K562 (cell line): ENCODE measurements around the gene ABCA7. TPM values are rescaled to one million over a fixed set of nuclear protein-coding genes. Genes with fewer than 3 reads are reported as not detected.

ENCODE experiments used
- ADNP ChIP-seq: fragments of 200-800 bp; sonication (Bioruptor generic); IDR thresholded peaks from 2 replicates; pipeline ENCODE4 v1.6.1; 2016; ENCODE audit warnings: missing genetic modification characterization, missing compliant biosample characterization
- CBX3 ChIP-seq, 2 experiments: IDR thresholded peaks; 1 replicate in 1 of 2; 2 replicates in 1 of 2; pipeline ENCODE4 v1.6.1; 2012; ENCODE audit warnings: inconsistent platforms in 2 of 2, low read length in 2 of 2, borderline replicate concordance in 1 of 2, control low read depth in 1 of 2
- GTF2E2 ChIP-seq: fragments of 200-800 bp; sonication (Bioruptor generic); IDR thresholded peaks from 2 replicates; pipeline ENCODE4 v1.6.1; 2016; ENCODE audit warnings: missing genetic modification characterization, missing compliant biosample characterization
- JUND ChIP-seq, 2 experiments: IDR thresholded peaks; 2 replicates in 1 of 2; 3 replicates in 1 of 2; pipeline ENCODE4 v1.6.1; 2011; ENCODE audit warnings: borderline replicate concordance in 2 of 2, low read depth in 2 of 2, low read length in 2 of 2, improper control_type of control experiment in 1 of 2, missing biosample characterization in 1 of 2, missing genetic modification characterization in 1 of 2, missing genetic modification reagents in 1 of 2
- NR1H2 ChIP-seq: sonication (generic); formaldehyde crosslinking; IDR thresholded peaks from 2 replicates; pipeline ENCODE4 v1.4.0; 2020; ENCODE audit warnings: mild to moderate bottlenecking, missing genetic modification reagents
- NRF1 ChIP-seq, 2 experiments: fragments of 450-650 bp; IDR thresholded peaks in 1 of 2; conservative IDR thresholded peaks in 1 of 2; 2 replicates each; pipeline ENCODE4 v1.6.1; 2014; ENCODE audit warnings: mild to moderate bottlenecking in 2 of 2
- PURB ChIP-seq: sonication (generic); formaldehyde crosslinking; IDR thresholded peaks from 2 replicates; pipeline ENCODE4 v1.9.0; 2021; ENCODE audit warnings: low read depth, mild to moderate bottlenecking, missing genetic modification reagents
- WHSC1 ChIP-seq: IDR thresholded peaks from one replicate; pipeline ENCODE4 v1.6.1; 2012; ENCODE audit warnings: low read length, control low read depth, inconsistent platforms
- ZBTB26 ChIP-seq: fragments of 450-650 bp; formaldehyde crosslinking; IDR thresholded peaks from 2 replicates; pipeline ENCODE4 v1.4.0; 2022; ENCODE audit warnings: missing genetic modification characterization
- ZBTB40 ChIP-seq, 2 experiments: fragments of 450-650 bp in 1 of 2; sonication (generic) in 1 of 2; formaldehyde crosslinking in 1 of 2; IDR thresholded peaks; 2 replicates each; pipeline versions ENCODE4 v1.7.1 to v1.9.0; 2016 to 2022; ENCODE audit warnings: inconsistent platforms in 1 of 2, mild to moderate bottlenecking in 1 of 2, missing genetic modification reagents in 1 of 2
- ZBTB49 ChIP-seq: sonication (generic); formaldehyde crosslinking; IDR thresholded peaks from 2 replicates; pipeline ENCODE4 v1.8.0; 2022; ENCODE audit warnings: missing genetic modification reagents, mild to moderate bottlenecking, borderline replicate concordance
- ZNF696 ChIP-seq: fragments of 250-450 bp; sonication (Bioruptor Pico); conservative IDR thresholded peaks from 2 replicates; pipeline ENCODE4 v1.4.0; 2020; ENCODE audit warnings: mild to moderate bottlenecking, moderate library complexity
- ZNF699 ChIP-seq: fragments of 250-450 bp; sonication (Bioruptor Pico); IDR thresholded peaks from 2 replicates; pipeline ENCODE4 v1.8.0; 2021; ENCODE audit warnings: mild to moderate bottlenecking, moderate library complexity; ENCODE audit not compliant: insufficient replicate concordance
- polyA plus RNA-seq, 8 experiments: library from polyadenylated mRNA; depleted of rRNA in 4 of 8; stranded (reverse) in 5 of 8; unstranded in 3 of 8; fragments of >200 nt; fragmentation: Nextera tagmentation in 2 of 8; fragmentation: Illumina TruSeq in 1 of 8; extraction: Ambion mirVana in 2 of 8; extraction: Trizol in 1 of 8; gene quantifications; 2 replicates each; pipeline versions ENCODE4 v1.2.1 to v1.2.3, GENCODE V29; 2011 to 2014; ENCODE audit warnings: inconsistent platforms in 1 of 8, missing spikeins in 1 of 8
- total RNA-seq, 7 experiments: library from RNA; depleted of rRNA in 6 of 7; stranded (reverse); fragments of >200 nt in 6 of 7; fragmentation: Illumina TruSeq in 2 of 7; extraction: Trizol in 2 of 7; gene quantifications; 2 replicates each; pipeline versions ENCODE4 v1.2.1 to v1.2.3, GENCODE V29; 2011 to 2021; ENCODE audit warnings: low replicate concordance in 1 of 7

The ABCA7 gene
- total and polyA plus RNA-seq, 9 of the 15 experiments (the other 6 are each of a cell fraction or from before 2014, with no cell fraction given) = 2.3 to 96.1 (median 31.2) TPM

GRCh38 chr19:1103708-1104310 lies 63.9 kb downstream of the ABCA7 start, which contains the start of gene GPX4 (continued):
- TF ChIP-seq ZBTB40 (IDR thresholded peaks at IDR 0.05) (0 out of 2 replicates have a peak, but pooled peaks have one; percentile 7), ZBTB40 (CRISPR knock-in tag; IDR thresholded peaks at IDR 0.05) (no peak), NRF1 (conservative IDR thresholded peaks at IDR 0.05 in 1 of 2, IDR thresholded peaks at IDR 0.05 in 1 of 2) (peak; percentile 92 to 93), PURB (no peak), GTF2E2 (tag) (peak; percentile 70; the same call in 1 of the 2 replicates), NR1H2 (CRISPR knock-in tag) (no peak; the same call in 1 of the 2 replicates), ZNF696 (no peak), ZBTB49 (CRISPR knock-in tag) (no peak), CBX3 (IDR thresholded peaks at IDR 0.05; ENCODE audit: borderline replicate concordance in 1 of 2, low read length in 2 of 2) (peak in 1 of 2 experiments; percentile 8; a peak in 1 of 3 replicates), ZNF699 (CRISPR knock-in tag) (no peak), ZBTB26 (CRISPR knock-in tag) (no peak), JUND (IDR thresholded peaks at IDR 0.05; ENCODE audit: borderline replicate concordance, low read depth, low read length) (no peak), JUND (tag; IDR thresholded peaks at IDR 0.05; ENCODE audit: borderline replicate concordance, low read depth, low read length) (no peak; the same call in 2 of the 3 replicates), WHSC1 (no peak), ADNP (tag) (no peak)
